K562 (cell line): ENCODE measurements around the gene PAFAH1B1. TPM values are rescaled to one million over a fixed set of nuclear protein-coding genes. Genes with fewer than 3 reads are reported as not detected.

Experiments used
- CHCHD3 ChIP-seq: fragments of 250-450 bp; sonication (Bioruptor Pico); IDR thresholded peaks from 2 replicates; pipeline ENCODE4 v2.1.2; 2022; ENCODE audit warnings: mild to moderate bottlenecking
- CSDE1 ChIP-seq, 2 experiments: fragments of 450-650 bp; IDR thresholded peaks; 2 replicates each; pipeline ENCODE4 v1.6.1; 2016; ENCODE audit warnings: mild to moderate bottlenecking in 1 of 2
- IRF2 ChIP-seq: sonication (generic); formaldehyde crosslinking; IDR thresholded peaks from 2 replicates; pipeline ENCODE4 v1.8.1; 2022; ENCODE audit warnings: mild to moderate bottlenecking, missing genetic modification reagents
- NCOA1 ChIP-seq: fragments of 450-650 bp; IDR thresholded peaks from 2 replicates; pipeline ENCODE4 v1.6.1; 2016; ENCODE audit warnings: low read depth
- POLR2A ChIP-seq: fragments of 450-650 bp; conservative IDR thresholded peaks from 2 replicates; pipeline ENCODE4 v1.6.1; 2016
- POLR2B ChIP-seq: fragments of 450-650 bp; IDR thresholded peaks from 2 replicates; pipeline ENCODE4 v1.6.1; 2018; ENCODE audit warnings: low read depth; ENCODE audit not compliant: partially characterized antibody
- RBM15 ChIP-seq: fragments of 200-400 bp; formaldehyde crosslinking; IDR thresholded peaks from 2 replicates; pipeline ENCODE4 v1.6.1; 2018; ENCODE audit warnings: mild to moderate bottlenecking, low read length, moderate library complexity; ENCODE audit not compliant: insufficient read depth
- SETDB1 ChIP-seq: IDR thresholded peaks from one replicate; pipeline ENCODE4 v1.6.1; 2012; ENCODE audit warnings: low read length, control low read depth, inconsistent platforms
- SMC3 ChIP-seq: conservative IDR thresholded peaks from 2 replicates; pipeline ENCODE4 v1.6.1; 2011; ENCODE audit warnings: low read depth, low read length, improper control_type of control experiment; ENCODE audit not compliant: insufficient read depth
- TAF15 ChIP-seq: fragments of 200-400 bp; formaldehyde crosslinking; IDR thresholded peaks from 2 replicates; pipeline ENCODE4 v1.6.1; 2017; ENCODE audit warnings: mild to moderate bottlenecking, low read depth, low read length, moderate library complexity
- TCF3 ChIP-seq: sonication (generic); formaldehyde crosslinking; IDR thresholded peaks from 2 replicates; pipeline ENCODE4 v1.4.0; 2020; ENCODE audit warnings: mild to moderate bottlenecking, missing genetic modification reagents
- TCFL5 ChIP-seq: fragments of 250-450 bp; sonication (Bioruptor Pico); conservative IDR thresholded peaks from 2 replicates; pipeline ENCODE4 v1.6.1; 2021; ENCODE audit warnings: mild to moderate bottlenecking, moderate library complexity, matching md5 sums
- ZNF316 ChIP-seq: fragments of 450-650 bp; IDR thresholded peaks from 2 replicates; pipeline ENCODE4 v1.6.1; 2016
- ZNF41 ChIP-seq: fragments of 250-450 bp; sonication (Bioruptor Pico); conservative IDR thresholded peaks from 2 replicates; pipeline ENCODE4 v1.4.0; 2020; ENCODE audit warnings: mild to moderate bottlenecking
- ZNF551 ChIP-seq: fragments of 250-450 bp; sonication (Bioruptor Pico); IDR thresholded peaks from 2 replicates; pipeline ENCODE4 v1.5.0; 2021; ENCODE audit warnings: mild to moderate bottlenecking, moderate library complexity
- ZNF584 ChIP-seq: fragments of 200-800 bp; sonication (Bioruptor generic); IDR thresholded peaks from 2 replicates; pipeline ENCODE4 v1.6.1; 2016; ENCODE audit warnings: low read depth, mild to moderate bottlenecking, missing genetic modification characterization, missing compliant biosample characterization
- polyA plus RNA-seq, 8 experiments: library from polyadenylated mRNA; depleted of rRNA in 4 of 8; stranded (reverse) in 5 of 8; unstranded in 3 of 8; fragments of >200 nt; fragmentation: Nextera tagmentation in 2 of 8; fragmentation: Illumina TruSeq in 1 of 8; extraction: Ambion mirVana in 2 of 8; extraction: Trizol in 1 of 8; gene quantifications; 2 replicates each; pipeline versions ENCODE4 v1.2.1 to v1.2.3, GENCODE V29; 2011 to 2014; ENCODE audit warnings: inconsistent platforms in 1 of 8, missing spikeins in 1 of 8
- total RNA-seq, 7 experiments: library from RNA; depleted of rRNA in 6 of 7; stranded (reverse); fragments of >200 nt in 6 of 7; fragmentation: Illumina TruSeq in 2 of 7; extraction: Trizol in 2 of 7; gene quantifications; 2 replicates each; pipeline versions ENCODE4 v1.2.1 to v1.2.3, GENCODE V29; 2011 to 2021; ENCODE audit warnings: low replicate concordance in 1 of 7
- TF ChIP-seq, protein P1 (sequence below): IDR thresholded peaks from 3 replicates; pipeline ENCODE4 v1.6.1; 2011; ENCODE audit warnings: borderline replicate concordance, mild to moderate bottlenecking, moderate library complexity; ENCODE audit not compliant: insufficient read length; ENCODE audit errors: extremely low read depth
- TF ChIP-seq, protein P2 (sequence below): sonication (generic); formaldehyde crosslinking; IDR thresholded peaks from 2 replicates; pipeline ENCODE4 v1.8.0; 2022; ENCODE audit warnings: mild to moderate bottlenecking, missing genetic modification reagents, borderline replicate concordance
- TF ChIP-seq, protein P3 (sequence below): fragments of 450-650 bp; IDR thresholded peaks from one replicate; pipeline ENCODE4 v1.6.1; 2018; ENCODE audit warnings: mild to moderate bottlenecking, moderate library complexity; ENCODE audit not compliant: partially characterized antibody
- TF ChIP-seq, protein P4 (sequence below): fragments of 250-450 bp; sonication (Bioruptor Pico); IDR thresholded peaks from 2 replicates; pipeline ENCODE4 v1.4.0; 2020
- TF ChIP-seq, protein P5 (sequence below): fragments of 250-450 bp; sonication (Bioruptor Pico); IDR thresholded peaks from 2 replicates; pipeline ENCODE4 v1.5.0; 2021

The PAFAH1B1 gene
- total and polyA plus RNA-seq, 9 of the 15 experiments (the other 6 are each of a cell fraction or from before 2014, with no cell fraction given) = 23.3 to 66.4 (median 40.2) TPM

DNA sequence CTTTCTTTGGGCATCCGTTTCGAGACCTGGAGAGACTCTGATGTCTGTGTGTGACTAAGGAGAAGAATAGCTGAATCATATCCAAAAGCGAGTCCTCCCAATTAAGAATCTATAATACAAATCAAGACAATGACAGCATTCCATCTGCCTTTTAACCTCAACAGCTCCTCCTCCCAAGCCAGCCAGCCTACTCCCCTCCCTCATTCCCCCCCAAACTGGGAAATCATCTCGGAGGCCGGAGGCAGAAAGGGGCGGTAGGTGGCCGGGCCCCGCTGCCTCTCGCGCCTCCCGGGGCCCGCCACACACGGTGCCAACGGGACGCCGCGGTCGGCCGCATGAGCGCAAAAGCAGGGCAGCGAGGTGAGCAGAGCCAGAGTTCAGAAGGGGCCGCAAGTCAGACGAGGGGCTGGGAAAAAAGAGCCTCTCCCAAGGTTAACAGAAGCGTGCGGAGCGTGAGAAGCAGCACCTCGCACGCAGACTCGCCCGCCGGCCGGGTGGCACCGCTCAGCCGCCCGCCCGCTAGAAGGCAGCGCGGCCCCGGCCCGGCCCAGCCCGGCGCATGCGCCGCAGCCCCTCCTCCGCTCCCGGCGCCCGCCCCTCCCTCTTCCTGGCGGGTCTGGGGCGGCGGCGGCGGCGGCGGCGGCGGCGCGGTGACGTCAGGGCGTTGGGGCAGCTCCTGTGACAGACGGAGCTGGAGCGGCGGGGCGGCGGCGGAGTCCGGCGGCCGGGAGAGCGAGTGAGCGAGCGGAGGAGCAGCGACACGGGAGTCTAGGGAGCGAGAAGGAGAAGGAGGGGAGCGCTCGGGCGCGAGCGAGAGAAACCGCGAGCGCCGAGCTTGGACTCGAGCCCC, at the start of gene PAFAH1B1 (continued):
- TF ChIP-seq ZNF41 (no peak), ZNF584 (CRISPR knock-in tag) (no peak), POLR2B (peak; percentile 12), CHCHD3 (CRISPR knock-in tag) (no peak), RBM15 (no peak), SMC3 (no peak), TAF15 (no peak), IRF2 (CRISPR knock-in tag) (no peak), NCOA1 (no peak), ZNF316 (no peak), TCFL5 (CRISPR knock-in tag) (no peak), ZNF551 (no peak), CSDE1 (IDR thresholded peaks at IDR 0.05) (no peak), TCF3 (CRISPR knock-in tag) (no peak), SETDB1 (no peak), POLR2A (peak; percentile 76)
- TF ChIP-seq, protein P1, sequence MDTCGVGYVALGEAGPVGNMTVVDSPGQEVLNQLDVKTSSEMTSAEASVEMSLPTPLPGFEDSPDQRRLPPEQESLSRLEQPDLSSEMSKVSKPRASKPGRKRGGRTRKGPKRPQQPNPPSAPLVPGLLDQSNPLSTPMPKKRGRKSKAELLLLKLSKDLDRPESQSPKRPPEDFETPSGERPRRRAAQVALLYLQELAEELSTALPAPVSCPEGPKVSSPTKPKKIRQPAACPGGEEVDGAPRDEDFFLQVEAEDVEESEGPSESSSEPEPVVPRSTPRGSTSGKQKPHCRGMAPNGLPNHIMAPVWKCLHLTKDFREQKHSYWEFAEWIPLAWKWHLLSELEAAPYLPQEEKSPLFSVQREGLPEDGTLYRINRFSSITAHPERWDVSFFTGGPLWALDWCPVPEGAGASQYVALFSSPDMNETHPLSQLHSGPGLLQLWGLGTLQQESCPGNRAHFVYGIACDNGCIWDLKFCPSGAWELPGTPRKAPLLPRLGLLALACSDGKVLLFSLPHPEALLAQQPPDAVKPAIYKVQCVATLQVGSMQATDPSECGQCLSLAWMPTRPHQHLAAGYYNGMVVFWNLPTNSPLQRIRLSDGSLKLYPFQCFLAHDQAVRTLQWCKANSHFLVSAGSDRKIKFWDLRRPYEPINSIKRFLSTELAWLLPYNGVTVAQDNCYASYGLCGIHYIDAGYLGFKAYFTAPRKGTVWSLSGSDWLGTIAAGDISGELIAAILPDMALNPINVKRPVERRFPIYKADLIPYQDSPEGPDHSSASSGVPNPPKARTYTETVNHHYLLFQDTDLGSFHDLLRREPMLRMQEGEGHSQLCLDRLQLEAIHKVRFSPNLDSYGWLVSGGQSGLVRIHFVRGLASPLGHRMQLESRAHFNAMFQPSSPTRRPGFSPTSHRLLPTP = no peak
- TF ChIP-seq, protein P2, sequence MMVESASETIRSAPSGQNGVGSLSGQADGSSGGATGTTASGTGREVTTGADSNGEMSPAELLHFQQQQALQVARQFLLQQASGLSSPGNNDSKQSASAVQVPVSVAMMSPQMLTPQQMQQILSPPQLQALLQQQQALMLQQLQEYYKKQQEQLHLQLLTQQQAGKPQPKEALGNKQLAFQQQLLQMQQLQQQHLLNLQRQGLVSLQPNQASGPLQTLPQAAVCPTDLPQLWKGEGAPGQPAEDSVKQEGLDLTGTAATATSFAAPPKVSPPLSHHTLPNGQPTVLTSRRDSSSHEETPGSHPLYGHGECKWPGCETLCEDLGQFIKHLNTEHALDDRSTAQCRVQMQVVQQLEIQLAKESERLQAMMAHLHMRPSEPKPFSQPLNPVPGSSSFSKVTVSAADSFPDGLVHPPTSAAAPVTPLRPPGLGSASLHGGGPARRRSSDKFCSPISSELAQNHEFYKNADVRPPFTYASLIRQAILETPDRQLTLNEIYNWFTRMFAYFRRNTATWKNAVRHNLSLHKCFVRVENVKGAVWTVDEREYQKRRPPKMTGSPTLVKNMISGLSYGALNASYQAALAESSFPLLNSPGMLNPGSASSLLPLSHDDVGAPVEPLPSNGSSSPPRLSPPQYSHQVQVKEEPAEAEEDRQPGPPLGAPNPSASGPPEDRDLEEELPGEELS (CRISPR knock-in tag) = no peak
- TF ChIP-seq, protein P3, sequence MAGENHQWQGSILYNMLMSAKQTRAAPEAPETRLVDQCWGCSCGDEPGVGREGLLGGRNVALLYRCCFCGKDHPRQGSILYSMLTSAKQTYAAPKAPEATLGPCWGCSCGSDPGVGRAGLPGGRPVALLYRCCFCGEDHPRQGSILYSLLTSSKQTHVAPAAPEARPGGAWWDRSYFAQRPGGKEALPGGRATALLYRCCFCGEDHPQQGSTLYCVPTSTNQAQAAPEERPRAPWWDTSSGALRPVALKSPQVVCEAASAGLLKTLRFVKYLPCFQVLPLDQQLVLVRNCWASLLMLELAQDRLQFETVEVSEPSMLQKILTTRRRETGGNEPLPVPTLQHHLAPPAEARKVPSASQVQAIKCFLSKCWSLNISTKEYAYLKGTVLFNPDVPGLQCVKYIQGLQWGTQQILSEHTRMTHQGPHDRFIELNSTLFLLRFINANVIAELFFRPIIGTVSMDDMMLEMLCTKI = no peak
- TF ChIP-seq, protein P4, sequence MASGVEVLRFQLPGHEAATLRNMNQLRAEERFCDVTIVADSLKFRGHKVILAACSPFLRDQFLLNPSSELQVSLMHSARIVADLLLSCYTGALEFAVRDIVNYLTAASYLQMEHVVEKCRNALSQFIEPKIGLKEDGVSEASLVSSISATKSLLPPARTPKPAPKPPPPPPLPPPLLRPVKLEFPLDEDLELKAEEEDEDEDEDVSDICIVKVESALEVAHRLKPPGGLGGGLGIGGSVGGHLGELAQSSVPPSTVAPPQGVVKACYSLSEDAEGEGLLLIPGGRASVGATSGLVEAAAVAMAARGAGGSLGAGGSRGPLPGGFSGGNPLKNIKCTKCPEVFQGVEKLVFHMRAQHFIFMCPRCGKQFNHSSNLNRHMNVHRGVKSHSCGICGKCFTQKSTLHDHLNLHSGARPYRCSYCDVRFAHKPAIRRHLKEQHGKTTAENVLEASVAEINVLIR = 0 out of 2 replicates have a peak, but pooled peaks have one; percentile 32
- TF ChIP-seq, protein P5, sequence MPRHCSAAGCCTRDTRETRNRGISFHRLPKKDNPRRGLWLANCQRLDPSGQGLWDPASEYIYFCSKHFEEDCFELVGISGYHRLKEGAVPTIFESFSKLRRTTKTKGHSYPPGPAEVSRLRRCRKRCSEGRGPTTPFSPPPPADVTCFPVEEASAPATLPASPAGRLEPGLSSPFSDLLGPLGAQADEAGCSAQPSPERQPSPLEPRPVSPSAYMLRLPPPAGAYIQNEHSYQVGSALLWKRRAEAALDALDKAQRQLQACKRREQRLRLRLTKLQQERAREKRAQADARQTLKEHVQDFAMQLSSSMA (CRISPR knock-in tag) = no peak
